SK-N-SH treated with all-trans-retinoic acid at 6 μM for 48 hours (cell line): ENCODE results near the gene IL36RN.

Source experiments
- ATAC-seq: fragments of 200-7000 bp; cut with Tn5 transposase; 3 replicates; pipeline ENCODE4 v1.9.1; 2020; ENCODE audit warnings: mild to moderate bottlenecking, moderate library complexity
- ARNTL ChIP-seq: fragments of 450-650 bp; formaldehyde crosslinking; IDR thresholded peaks from 2 replicates; pipeline ENCODE4 v1.5.0; 2020; ENCODE audit warnings: low read depth, mild to moderate bottlenecking, moderate library complexity, borderline replicate concordance
- CSDC2 ChIP-seq: fragments of 250-450 bp; sonication (Bioruptor Pico); IDR thresholded peaks from 2 replicates; pipeline ENCODE4 v1.5.0; 2020; ENCODE audit warnings: mild to moderate bottlenecking, moderate library complexity
- ESRRG ChIP-seq: fragments of 250-450 bp; sonication (Bioruptor Pico); IDR thresholded peaks from 2 replicates; pipeline ENCODE4 v1.6.1; 2021; ENCODE audit warnings: mild to moderate bottlenecking
- GLIS3 ChIP-seq: fragments of 250-450 bp; sonication (Bioruptor Pico); IDR thresholded peaks from 2 replicates; pipeline ENCODE4 v1.5.0; 2020; ENCODE audit warnings: mild to moderate bottlenecking, moderate library complexity
- ISL1 ChIP-seq: fragments of 250-450 bp; sonication (Bioruptor Pico); IDR thresholded peaks from 2 replicates; pipeline ENCODE4 v2.1.2; 2022; ENCODE audit warnings: mild to moderate bottlenecking, moderate library complexity
- OSR1 ChIP-seq: fragments of 250-450 bp; sonication (Bioruptor Pico); IDR thresholded peaks from 2 replicates; pipeline ENCODE4 v1.8.0; 2022; ENCODE audit warnings: moderate library complexity, mild to moderate bottlenecking, inconsistent platforms
- PPARA ChIP-seq: fragments of 250-450 bp; sonication (Bioruptor Pico); IDR thresholded peaks from 2 replicates; pipeline ENCODE4 v1.5.0; 2020; ENCODE audit warnings: mild to moderate bottlenecking, borderline replicate concordance
- RARB ChIP-seq: fragments of 250-450 bp; sonication (Bioruptor Pico); IDR thresholded peaks from 2 replicates; pipeline ENCODE4 v1.8.0; 2021; ENCODE audit warnings: mild to moderate bottlenecking, moderate library complexity
- SNAI2 ChIP-seq: fragments of 250-450 bp; sonication (Bioruptor Pico); IDR thresholded peaks from 2 replicates; pipeline ENCODE4 v1.5.0; 2020; ENCODE audit warnings: mild to moderate bottlenecking, moderate library complexity
- TCF4 ChIP-seq: fragments of 250-450 bp; sonication (Bioruptor Pico); IDR thresholded peaks from 2 replicates; pipeline ENCODE4 v1.8.0; 2021; ENCODE audit warnings: mild to moderate bottlenecking, moderate library complexity, borderline replicate concordance
- TOX ChIP-seq: fragments of 250-450 bp; sonication (Bioruptor Pico); IDR thresholded peaks from 2 replicates; pipeline ENCODE4 v1.8.0; 2021; ENCODE audit warnings: mild to moderate bottlenecking, moderate library complexity, borderline replicate concordance
- ZC3H10 ChIP-seq: fragments of 250-450 bp; sonication (Bioruptor Pico); IDR thresholded peaks from 2 replicates; pipeline ENCODE4 v1.5.1; 2021; ENCODE audit warnings: mild to moderate bottlenecking, moderate library complexity
- ZFP3 ChIP-seq: fragments of 250-450 bp; sonication (Bioruptor Pico); IDR thresholded peaks from 2 replicates; pipeline ENCODE4 v1.5.0; 2020; ENCODE audit warnings: mild to moderate bottlenecking, moderate library complexity
- ZFP30 ChIP-seq: fragments of 450-650 bp; formaldehyde crosslinking; IDR thresholded peaks from 2 replicates; pipeline ENCODE4 v1.5.0; 2022; ENCODE audit warnings: mild to moderate bottlenecking, moderate library complexity
- ZNF565 ChIP-seq: fragments of 450-650 bp; formaldehyde crosslinking; conservative IDR thresholded peaks from 2 replicates; pipeline ENCODE4 v1.5.0; 2020; ENCODE audit warnings: low read depth, mild to moderate bottlenecking, moderate library complexity
- ZNF70 ChIP-seq: fragments of 450-650 bp; formaldehyde crosslinking; IDR thresholded peaks from 2 replicates; pipeline ENCODE4 v1.5.0; 2020; ENCODE audit warnings: mild to moderate bottlenecking, moderate library complexity
- ZNF8 ChIP-seq: fragments of 450-650 bp; formaldehyde crosslinking; IDR thresholded peaks from 2 replicates; pipeline ENCODE4 v1.5.0; 2020; ENCODE audit warnings: mild to moderate bottlenecking, moderate library complexity
- TF ChIP-seq, protein P1 (sequence below): fragments of 250-450 bp; sonication (Bioruptor Pico); IDR thresholded peaks from 2 replicates; pipeline ENCODE4 v1.5.1; 2020; ENCODE audit warnings: low read depth, mild to moderate bottlenecking, moderate library complexity
- TF ChIP-seq, protein P2 (sequence below): fragments of 250-450 bp; sonication (Bioruptor Pico); IDR thresholded peaks from 2 replicates; pipeline ENCODE4 v1.8.0; 2021; ENCODE audit warnings: low read depth, mild to moderate bottlenecking, moderate library complexity, borderline replicate concordance
- TF ChIP-seq, protein P3 (sequence below): fragments of 250-450 bp; sonication (Bioruptor Pico); IDR thresholded peaks from 2 replicates; pipeline ENCODE4 v1.8.0; 2020; ENCODE audit warnings: mild to moderate bottlenecking, moderate library complexity, borderline replicate concordance
- TF ChIP-seq, protein P4 (sequence below): fragments of 250-450 bp; sonication (Bioruptor Pico); IDR thresholded peaks from 2 replicates; pipeline ENCODE4 v1.5.0; 2020; ENCODE audit warnings: mild to moderate bottlenecking, moderate library complexity
- TF ChIP-seq, protein P5 (sequence below): fragments of 250-450 bp; sonication (Bioruptor Pico); IDR thresholded peaks from 2 replicates; pipeline ENCODE4 v1.5.1; 2021; ENCODE audit warnings: mild to moderate bottlenecking, moderate library complexity

IL36RN gene

DNA sequence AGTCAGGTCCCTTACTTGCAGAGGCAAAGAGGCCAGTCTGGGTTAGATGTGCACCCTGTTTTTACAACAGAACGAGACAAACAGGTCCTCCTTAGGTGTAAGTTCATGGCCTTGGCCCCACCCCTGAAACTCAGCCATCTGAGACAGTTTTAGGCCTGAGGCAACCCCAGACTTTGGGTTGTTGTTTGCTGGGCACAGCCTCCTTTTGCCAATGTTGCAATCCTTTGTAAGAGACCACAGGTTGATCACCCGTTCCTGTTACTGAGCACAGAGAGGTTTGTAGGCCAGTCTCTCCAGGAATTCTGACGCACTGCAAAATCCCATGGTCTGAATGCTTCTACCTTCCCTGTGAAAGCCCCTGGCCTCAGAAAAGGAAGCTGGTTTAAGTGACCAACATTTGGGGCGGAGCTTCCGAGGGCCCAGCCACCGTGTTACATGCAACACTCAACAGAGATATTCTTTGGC is 52.9 kb downstream of the IL36RN start:
- ATAC-seq, result no peak
- TF ChIP-seq, protein P1, sequence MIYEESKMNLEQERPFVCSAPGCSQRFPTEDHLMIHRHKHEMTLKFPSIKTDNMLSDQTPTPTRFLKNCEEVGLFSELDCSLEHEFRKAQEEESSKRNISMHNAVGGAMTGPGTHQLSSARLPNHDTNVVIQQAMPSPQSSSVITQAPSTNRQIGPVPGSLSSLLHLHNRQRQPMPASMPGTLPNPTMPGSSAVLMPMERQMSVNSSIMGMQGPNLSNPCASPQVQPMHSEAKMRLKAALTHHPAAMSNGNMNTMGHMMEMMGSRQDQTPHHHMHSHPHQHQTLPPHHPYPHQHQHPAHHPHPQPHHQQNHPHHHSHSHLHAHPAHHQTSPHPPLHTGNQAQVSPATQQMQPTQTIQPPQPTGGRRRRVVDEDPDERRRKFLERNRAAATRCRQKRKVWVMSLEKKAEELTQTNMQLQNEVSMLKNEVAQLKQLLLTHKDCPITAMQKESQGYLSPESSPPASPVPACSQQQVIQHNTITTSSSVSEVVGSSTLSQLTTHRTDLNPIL (CRISPR knock-in tag), result no peak
- TF ChIP-seq ISL1 (CRISPR knock-in tag) (no peak), GLIS3 (CRISPR knock-in tag) (no peak), RARB (CRISPR knock-in tag) (no peak), ZFP3 (CRISPR knock-in tag) (no peak), SNAI2 (CRISPR knock-in tag) (no peak), PPARA (CRISPR knock-in tag) (no peak), TCF4 (CRISPR knock-in tag) (no peak), ZFP30 (CRISPR knock-in tag) (no peak), ARNTL (CRISPR knock-in tag) (no peak), ZNF565 (CRISPR knock-in tag) (no peak), ZNF8 (no peak), TOX (CRISPR knock-in tag) (no peak), ESRRG (CRISPR knock-in tag) (no peak), OSR1 (CRISPR knock-in tag) (no peak), CSDC2 (CRISPR knock-in tag) (no peak), ZNF70 (CRISPR knock-in tag) (no peak)
- TF ChIP-seq, protein P2, sequence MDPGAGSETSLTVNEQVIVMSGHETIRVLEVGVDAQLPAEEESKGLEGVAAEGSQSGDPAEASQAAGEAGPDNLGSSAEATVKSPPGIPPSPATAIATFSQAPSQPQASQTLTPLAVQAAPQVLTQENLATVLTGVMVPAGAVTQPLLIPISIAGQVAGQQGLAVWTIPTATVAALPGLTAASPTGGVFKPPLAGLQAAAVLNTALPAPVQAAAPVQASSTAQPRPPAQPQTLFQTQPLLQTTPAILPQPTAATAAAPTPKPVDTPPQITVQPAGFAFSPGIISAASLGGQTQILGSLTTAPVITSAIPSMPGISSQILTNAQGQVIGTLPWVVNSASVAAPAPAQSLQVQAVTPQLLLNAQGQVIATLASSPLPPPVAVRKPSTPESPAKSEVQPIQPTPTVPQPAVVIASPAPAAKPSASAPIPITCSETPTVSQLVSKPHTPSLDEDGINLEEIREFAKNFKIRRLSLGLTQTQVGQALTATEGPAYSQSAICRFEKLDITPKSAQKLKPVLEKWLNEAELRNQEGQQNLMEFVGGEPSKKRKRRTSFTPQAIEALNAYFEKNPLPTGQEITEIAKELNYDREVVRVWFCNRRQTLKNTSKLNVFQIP (CRISPR knock-in tag), result no peak
- TF ChIP-seq, protein P3, sequence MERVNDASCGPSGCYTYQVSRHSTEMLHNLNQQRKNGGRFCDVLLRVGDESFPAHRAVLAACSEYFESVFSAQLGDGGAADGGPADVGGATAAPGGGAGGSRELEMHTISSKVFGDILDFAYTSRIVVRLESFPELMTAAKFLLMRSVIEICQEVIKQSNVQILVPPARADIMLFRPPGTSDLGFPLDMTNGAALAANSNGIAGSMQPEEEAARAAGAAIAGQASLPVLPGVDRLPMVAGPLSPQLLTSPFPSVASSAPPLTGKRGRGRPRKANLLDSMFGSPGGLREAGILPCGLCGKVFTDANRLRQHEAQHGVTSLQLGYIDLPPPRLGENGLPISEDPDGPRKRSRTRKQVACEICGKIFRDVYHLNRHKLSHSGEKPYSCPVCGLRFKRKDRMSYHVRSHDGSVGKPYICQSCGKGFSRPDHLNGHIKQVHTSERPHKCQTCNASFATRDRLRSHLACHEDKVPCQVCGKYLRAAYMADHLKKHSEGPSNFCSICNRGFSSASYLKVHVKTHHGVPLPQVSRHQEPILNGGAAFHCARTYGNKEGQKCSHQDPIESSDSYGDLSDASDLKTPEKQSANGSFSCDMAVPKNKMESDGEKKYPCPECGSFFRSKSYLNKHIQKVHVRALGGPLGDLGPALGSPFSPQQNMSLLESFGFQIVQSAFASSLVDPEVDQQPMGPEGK (CRISPR knock-in tag), result no peak
- TF ChIP-seq, protein P4, sequence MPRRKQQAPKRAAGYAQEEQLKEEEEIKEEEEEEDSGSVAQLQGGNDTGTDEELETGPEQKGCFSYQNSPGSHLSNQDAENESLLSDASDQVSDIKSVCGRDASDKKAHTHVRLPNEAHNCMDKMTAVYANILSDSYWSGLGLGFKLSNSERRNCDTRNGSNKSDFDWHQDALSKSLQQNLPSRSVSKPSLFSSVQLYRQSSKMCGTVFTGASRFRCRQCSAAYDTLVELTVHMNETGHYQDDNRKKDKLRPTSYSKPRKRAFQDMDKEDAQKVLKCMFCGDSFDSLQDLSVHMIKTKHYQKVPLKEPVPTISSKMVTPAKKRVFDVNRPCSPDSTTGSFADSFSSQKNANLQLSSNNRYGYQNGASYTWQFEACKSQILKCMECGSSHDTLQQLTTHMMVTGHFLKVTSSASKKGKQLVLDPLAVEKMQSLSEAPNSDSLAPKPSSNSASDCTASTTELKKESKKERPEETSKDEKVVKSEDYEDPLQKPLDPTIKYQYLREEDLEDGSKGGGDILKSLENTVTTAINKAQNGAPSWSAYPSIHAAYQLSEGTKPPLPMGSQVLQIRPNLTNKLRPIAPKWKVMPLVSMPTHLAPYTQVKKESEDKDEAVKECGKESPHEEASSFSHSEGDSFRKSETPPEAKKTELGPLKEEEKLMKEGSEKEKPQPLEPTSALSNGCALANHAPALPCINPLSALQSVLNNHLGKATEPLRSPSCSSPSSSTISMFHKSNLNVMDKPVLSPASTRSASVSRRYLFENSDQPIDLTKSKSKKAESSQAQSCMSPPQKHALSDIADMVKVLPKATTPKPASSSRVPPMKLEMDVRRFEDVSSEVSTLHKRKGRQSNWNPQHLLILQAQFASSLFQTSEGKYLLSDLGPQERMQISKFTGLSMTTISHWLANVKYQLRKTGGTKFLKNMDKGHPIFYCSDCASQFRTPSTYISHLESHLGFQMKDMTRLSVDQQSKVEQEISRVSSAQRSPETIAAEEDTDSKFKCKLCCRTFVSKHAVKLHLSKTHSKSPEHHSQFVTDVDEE (CRISPR knock-in tag), result no peak

DNA sequence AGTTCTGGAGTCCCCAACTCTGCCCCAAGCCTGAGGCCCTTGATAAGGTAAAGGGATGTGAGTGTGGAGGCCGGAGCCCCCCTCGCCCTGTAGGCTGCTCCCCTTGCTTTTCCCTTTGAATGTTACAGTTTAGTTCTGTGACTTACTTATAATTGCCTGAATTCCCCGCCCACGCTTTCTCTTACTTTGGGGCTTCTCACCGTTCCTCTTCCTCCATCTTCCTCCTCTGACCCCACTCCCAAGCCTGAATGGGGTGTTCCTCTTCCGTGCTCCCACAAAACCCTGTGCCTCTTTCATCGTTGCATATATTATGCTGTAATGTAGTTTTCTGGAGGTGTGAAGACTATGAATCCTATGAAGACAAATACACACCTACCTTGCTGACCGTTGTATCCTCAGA is 53.4 kb downstream of the IL36RN start:
- TF ChIP-seq ZNF565 (CRISPR knock-in tag) (no peak), TCF4 (CRISPR knock-in tag) (no peak), SNAI2 (CRISPR knock-in tag) (no peak), ISL1 (CRISPR knock-in tag) (no peak), CSDC2 (CRISPR knock-in tag) (no peak), ZC3H10 (CRISPR knock-in tag) (no peak), ZNF70 (CRISPR knock-in tag) (no peak)
- TF ChIP-seq, all 23 proteins: peak for 0
- no peak for ATAC-seq

DNA sequence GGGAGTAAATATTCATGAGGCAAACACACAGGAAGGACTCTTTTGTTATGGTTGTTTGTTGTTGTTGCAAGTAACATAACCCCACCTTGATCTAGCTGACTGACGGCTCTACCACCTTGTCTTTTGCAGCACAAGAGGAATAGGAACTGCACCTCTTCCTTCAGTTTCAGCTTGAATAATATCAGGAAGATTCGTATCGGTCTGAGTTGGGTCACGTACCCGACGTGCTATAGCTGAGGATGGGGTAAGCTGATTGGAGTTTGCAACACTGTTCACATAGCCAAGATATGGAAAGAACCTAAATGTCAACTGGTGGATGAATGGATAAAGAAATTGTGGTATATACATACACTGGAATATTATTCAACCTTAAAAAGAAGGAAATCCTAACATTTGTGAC is 53.9 kb downstream of the IL36RN start:
- no peak for TF ChIP-seq GLIS3 (CRISPR knock-in tag)
- ATAC-seq, result no peak

DNA sequence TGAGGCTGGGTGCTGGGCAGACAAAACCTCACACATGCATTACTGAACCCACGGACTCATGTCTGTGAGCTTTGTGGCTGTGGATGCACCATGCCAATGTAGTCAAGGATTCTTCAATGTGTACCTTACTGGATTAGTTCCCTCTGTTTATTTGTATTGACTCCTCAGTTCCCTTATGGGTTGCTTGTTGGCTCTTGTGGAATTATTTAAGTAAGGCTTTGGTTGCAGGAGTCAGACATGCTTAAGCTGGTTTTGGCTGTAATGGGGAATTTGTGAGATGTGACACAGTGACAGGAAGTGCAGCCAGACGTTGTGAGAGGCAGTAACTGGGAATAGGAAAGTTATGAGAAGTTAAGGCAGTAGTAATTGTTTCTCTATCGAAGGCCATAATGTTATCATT is 54.8 kb downstream of the IL36RN start:
- ATAC-seq, result no peak
- TF ChIP-seq ESRRG (CRISPR knock-in tag) (no peak), RARB (CRISPR knock-in tag) (no peak), PPARA (CRISPR knock-in tag) (no peak), ISL1 (CRISPR knock-in tag) (no peak)
- TF ChIP-seq, protein P4 (CRISPR knock-in tag), result no peak
- TF ChIP-seq, protein P5, sequence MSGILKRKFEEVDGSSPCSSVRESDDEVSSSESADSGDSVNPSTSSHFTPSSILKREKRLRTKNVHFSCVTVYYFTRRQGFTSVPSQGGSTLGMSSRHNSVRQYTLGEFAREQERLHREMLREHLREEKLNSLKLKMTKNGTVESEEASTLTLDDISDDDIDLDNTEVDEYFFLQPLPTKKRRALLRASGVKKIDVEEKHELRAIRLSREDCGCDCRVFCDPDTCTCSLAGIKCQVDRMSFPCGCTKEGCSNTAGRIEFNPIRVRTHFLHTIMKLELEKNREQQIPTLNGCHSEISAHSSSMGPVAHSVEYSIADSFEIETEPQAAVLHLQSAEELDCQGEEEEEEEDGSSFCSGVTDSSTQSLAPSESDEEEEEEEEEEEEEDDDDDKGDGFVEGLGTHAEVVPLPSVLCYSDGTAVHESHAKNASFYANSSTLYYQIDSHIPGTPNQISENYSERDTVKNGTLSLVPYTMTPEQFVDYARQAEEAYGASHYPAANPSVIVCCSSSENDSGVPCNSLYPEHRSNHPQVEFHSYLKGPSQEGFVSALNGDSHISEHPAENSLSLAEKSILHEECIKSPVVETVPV, result no peak
- TF ChIP-seq, protein P1 (CRISPR knock-in tag), result no peak
